IPS DF 6.9 (cell line): ENCODE data around the gene APBB2.

Experiments
- DNase-seq: peaks from one replicate; pipeline ENCODE4 v3.0.0-alpha.2; 2013; ENCODE audit warnings: low read depth, low spot score
- H3K27ac ChIP-seq: one replicate; pipeline ENCODE4 v1.5.1; 2013; ENCODE audit warnings: low read length, control low read depth
- H3K27me3 ChIP-seq: 2 replicates; pipeline ENCODE4 v1.6.1; 2013; ENCODE audit warnings: mild to moderate bottlenecking, low read length; ENCODE audit not compliant: control insufficient read depth, insufficient read depth
- H3K36me3 ChIP-seq: 2 replicates; pipeline ENCODE4 v1.6.1; 2013; ENCODE audit warnings: low read length; ENCODE audit not compliant: control insufficient read depth, insufficient read depth
- H3K4me1 ChIP-seq: 2 replicates; pipeline ENCODE4 v1.6.1; 2013; ENCODE audit warnings: low read length; ENCODE audit not compliant: control insufficient read depth, insufficient read depth
- H3K4me3 ChIP-seq: 2 replicates; pipeline ENCODE4 v1.5.1; 2013; ENCODE audit warnings: mild to moderate bottlenecking, low read length
- H3K9me3 ChIP-seq: 2 replicates; pipeline ENCODE4 v1.6.1; 2013; ENCODE audit warnings: low read length, inconsistent platforms; ENCODE audit not compliant: control insufficient read depth, insufficient read depth
- WGBS: extraction: QIAGEN DNeasy Blood & Tissue Kit; methylation state at CpG from one replicate; pipeline ENCODE4 v1.1.7; 2013; ENCODE audit warnings: mixed read lengths, missing lambda C conversion rate; ENCODE audit not compliant: insufficient read length, insufficient coverage; 5-methylcytosine and 5-hydroxymethylcytosine counted together

APBB2 gene

DNA sequence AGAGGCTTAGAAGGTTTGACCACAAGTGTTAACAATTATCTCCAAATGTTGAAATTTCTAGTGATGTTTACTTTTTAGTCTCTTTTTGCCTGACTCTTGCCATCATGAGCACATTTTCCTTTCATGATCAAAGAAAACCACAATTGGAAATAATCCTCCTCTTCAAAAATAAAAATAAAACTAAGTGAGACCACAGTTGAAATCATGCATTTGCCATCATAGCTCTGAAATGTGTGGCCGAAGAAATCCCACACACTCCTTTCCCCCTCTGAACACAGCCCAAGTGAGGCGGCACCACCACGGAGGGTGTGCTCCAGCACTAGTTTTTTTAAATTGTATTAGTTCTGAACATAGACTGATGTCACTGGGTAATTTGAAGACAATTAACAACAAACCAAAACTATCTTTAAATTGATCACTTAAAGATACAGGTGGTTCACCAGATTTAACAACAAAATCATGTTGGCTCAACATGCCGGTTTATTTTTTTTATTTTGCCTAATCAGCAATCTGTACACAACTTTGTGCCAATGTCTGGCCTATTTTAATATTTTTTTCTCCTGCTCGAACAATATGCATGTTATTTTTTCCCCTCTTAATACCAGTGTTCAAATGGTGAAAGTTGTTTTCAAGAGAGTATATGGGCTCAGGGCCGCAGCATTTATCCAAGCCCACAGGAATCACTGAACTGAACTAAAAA is 17.6 kb downstream of the APBB2 start:
- WGBS: no CpG with 5 or more reads among the region's 6 CpGs
- no peaks in the 10 kb centered on the region for H3K9me3 ChIP-seq
- no peak overlapping the region for H3K27ac ChIP-seq
- no peak overlapping the region for H3K4me3 ChIP-seq
- DNase-seq: no peak
- no peaks in the 10 kb centered on the region for H3K27me3 ChIP-seq
- no peaks in the 10 kb centered on the region for H3K4me1 ChIP-seq
- no peaks in the 10 kb centered on the region for H3K36me3 ChIP-seq

- Histone ChIP-seq H3K4me3 (no peak overlapping the region), H3K27me3 (no peaks in the 10 kb centered on the region), H3K4me1 (no peaks in the 10 kb centered on the region), H3K9me3 (no peaks in the 10 kb centered on the region), H3K27ac (no peak overlapping the region), H3K36me3 (no peaks in the 10 kb centered on the region)
- DNase-seq: no peak
- no CpG with 5 or more reads among the region's 3 CpGs for WGBS
These were observed 22.2 kb downstream of the APBB2 start for GRCh38 chr4:41192136-41192535.

GRCh38 chr4:41189666-41190065 is 24.7 kb downstream of the APBB2 start:
- Histone ChIP-seq H3K9me3 (no peaks in the 10 kb centered on the region), H3K36me3 (no peaks in the 10 kb centered on the region), H3K4me1 (no peaks in the 10 kb centered on the region), H3K27ac (no peak overlapping the region), H3K27me3 (no peaks in the 10 kb centered on the region), H3K4me3 (no peak overlapping the region)
- WGBS: no CpG with 5 or more reads among the region's 2 CpGs
- DNase-seq: no peak

DNA sequence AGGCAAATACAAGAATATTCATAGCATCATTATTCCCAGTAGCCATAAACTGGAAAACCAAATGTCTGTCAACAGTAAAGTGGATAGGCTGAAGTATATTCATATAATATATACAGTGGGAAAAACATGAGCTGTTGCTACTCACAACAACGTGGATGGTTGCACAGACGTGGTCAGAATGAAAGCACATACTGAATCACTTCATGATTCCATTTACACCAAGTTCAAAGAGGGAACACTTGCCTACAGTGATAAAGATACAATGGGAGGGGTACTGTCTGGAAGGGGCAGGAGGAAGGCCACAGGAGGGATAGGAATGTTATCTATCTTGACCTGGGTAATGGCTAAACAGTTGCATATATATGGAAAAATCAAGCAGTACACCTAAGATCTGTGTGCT is 25.3 kb downstream of the APBB2 start:
- DNase-seq: no peak
- Histone ChIP-seq H3K4me1 (no peaks in the 10 kb centered on the region), H3K27ac (no peak overlapping the region), H3K4me3 (no peak overlapping the region), H3K36me3 (no peaks in the 10 kb centered on the region), H3K27me3 (no peaks in the 10 kb centered on the region), H3K9me3 (no peaks in the 10 kb centered on the region)
- WGBS: no CpG with 5 or more reads among the region's 2 CpGs

- Histone ChIP-seq H3K27ac (no peak overlapping the region), H3K9me3 (no peaks in the 10 kb centered on the region), H3K27me3 (no peaks in the 10 kb centered on the region), H3K36me3 (no peaks in the 10 kb centered on the region), H3K4me1 (no peaks in the 10 kb centered on the region), H3K4me3 (no peak overlapping the region)
- no peak for DNase-seq
- no CpG with 5 or more reads among the region's 5 CpGs for WGBS
These were observed 28.4 kb downstream of the APBB2 start for GRCh38 chr4:41185614-41186592.

- H3K4me3 ChIP-seq: no peak overlapping the region
- H3K27ac ChIP-seq: no peak overlapping the region
- no peaks in the 10 kb centered on the region; the same call in 1 of the 2 replicates for H3K4me1 ChIP-seq
- H3K9me3 ChIP-seq: no peaks in the 10 kb centered on the region
- H3K36me3 ChIP-seq: no peaks in the 10 kb centered on the region
- H3K27me3 ChIP-seq: no peaks in the 10 kb centered on the region
- no peak for DNase-seq
- WGBS: no CpG with 5 or more reads among the region's 5 CpGs
These were observed 30.3 kb downstream of the APBB2 start for GRCh38 chr4:41184009-41184408.

- H3K27me3 ChIP-seq: no peaks in the 10 kb centered on the region
- H3K27ac ChIP-seq: no peak overlapping the region
- H3K36me3 ChIP-seq: no peaks in the 10 kb centered on the region
- H3K4me3 ChIP-seq: no peak overlapping the region
- H3K4me1 ChIP-seq: no peaks in the 10 kb centered on the region; the same call in 1 of the 2 replicates
- no CpG with 5 or more reads among the region's 4 CpGs for WGBS
- DNase-seq: no peak
- H3K9me3 ChIP-seq: no peaks in the 10 kb centered on the region
These were observed 31.3 kb downstream of the APBB2 start for GRCh38 chr4:41183021-41183553.

DNA sequence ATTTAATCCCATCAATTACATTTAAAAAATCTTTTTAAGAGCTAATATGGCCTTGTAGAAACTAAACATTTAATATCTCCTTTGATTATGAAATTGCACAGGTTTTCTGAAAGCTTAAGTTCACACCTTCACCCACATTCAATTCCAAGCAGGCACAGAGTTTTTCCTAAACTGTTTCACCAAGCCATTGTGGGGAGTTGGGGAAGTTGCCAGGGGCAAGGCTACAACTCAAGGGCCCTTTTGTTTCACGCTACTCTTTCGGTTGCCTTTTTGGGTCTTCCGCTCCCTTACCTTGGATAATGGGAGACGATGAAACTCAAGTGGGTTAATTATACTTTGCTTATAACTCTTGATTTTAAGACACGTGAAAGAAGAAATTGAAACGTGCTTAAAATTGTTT is 33.3 kb downstream of the APBB2 start:
- no peak overlapping the region for H3K27ac ChIP-seq
- H3K4me1 ChIP-seq: no peaks in the 10 kb centered on the region; the same call in 1 of the 2 replicates
- no CpG with 5 or more reads among the region's 6 CpGs for WGBS

DNA sequence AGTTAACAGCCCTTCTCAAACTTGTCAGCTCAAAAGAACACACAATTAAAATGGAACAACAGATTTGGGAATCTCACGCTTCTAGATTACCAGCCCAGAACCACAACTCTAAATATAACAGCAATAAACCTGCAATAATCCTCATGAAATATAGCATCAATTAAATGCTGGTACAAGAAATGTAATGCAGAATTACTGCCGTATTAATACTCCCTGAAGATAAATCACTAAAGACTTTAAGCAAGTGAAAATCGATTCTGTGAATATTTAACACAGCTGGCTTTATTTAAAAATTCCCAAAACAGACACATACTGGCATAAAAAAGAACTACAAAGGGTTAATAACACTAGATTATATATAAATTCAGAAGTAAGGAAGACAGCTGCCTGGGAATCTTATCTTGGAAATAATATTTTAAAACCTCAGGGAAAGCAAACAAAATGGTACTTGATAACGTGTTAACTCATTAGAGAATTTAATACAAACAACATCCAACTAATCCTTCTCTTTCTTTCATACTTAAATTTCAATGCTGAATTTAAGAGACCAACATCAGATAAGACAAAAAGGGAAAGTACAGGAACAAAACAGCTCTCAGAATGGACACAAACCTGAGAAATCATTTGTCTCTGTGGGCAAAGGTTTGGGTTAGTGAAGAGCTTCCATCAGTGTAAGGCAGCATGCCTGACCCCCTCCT is 34.7 kb downstream of the APBB2 start:
- Histone ChIP-seq H3K27me3 (no peaks in the 10 kb centered on the region), H3K36me3 (no peaks in the 10 kb centered on the region), H3K9me3 (no peaks in the 10 kb centered on the region), H3K27ac (no peak overlapping the region), H3K4me1 (no peaks in the 10 kb centered on the region; the same call in 1 of the 2 replicates), H3K4me3 (no peak overlapping the region)
- DNase-seq: no peak
- 100% methylated on average over 1 of the region's 4 CpGs for WGBS

More for the DNA sequence above, 33.3 kb downstream of the APBB2 start:
- H3K27me3 ChIP-seq: no peaks in the 10 kb centered on the region
- DNase-seq: no peak
- no peaks in the 10 kb centered on the region for H3K9me3 ChIP-seq
- H3K4me3 ChIP-seq: no peak overlapping the region
- no peaks in the 10 kb centered on the region for H3K36me3 ChIP-seq
